Panc1 (cell line): Measurements from ENCODE around the gene ZFPL1.

Source experiments
- POLR2AphosphoS5 ChIP-seq: IDR thresholded peaks from 2 replicates; pipeline ENCODE4 v1.6.1; 2012; ENCODE audit warnings: mild to moderate bottlenecking, low read depth, low read length, moderate library complexity
- SIN3A ChIP-seq: IDR thresholded peaks from 2 replicates; pipeline ENCODE4 v1.6.1; 2012; ENCODE audit warnings: low read depth, mild to moderate bottlenecking, low read length, moderate library complexity, borderline replicate concordance; ENCODE audit not compliant: insufficient read depth
- TCF7L2 ChIP-seq: IDR thresholded peaks from 2 replicates; pipeline ENCODE4 v1.6.1; 2011; ENCODE audit warnings: mild to moderate bottlenecking, low read depth, low read length, inconsistent platforms
- TF ChIP-seq, protein P1 (sequence below): fragments of 450-650 bp; IDR thresholded peaks from 2 replicates; pipeline ENCODE4 v1.5.1; 2017; ENCODE audit warnings: mild to moderate bottlenecking

DNA sequence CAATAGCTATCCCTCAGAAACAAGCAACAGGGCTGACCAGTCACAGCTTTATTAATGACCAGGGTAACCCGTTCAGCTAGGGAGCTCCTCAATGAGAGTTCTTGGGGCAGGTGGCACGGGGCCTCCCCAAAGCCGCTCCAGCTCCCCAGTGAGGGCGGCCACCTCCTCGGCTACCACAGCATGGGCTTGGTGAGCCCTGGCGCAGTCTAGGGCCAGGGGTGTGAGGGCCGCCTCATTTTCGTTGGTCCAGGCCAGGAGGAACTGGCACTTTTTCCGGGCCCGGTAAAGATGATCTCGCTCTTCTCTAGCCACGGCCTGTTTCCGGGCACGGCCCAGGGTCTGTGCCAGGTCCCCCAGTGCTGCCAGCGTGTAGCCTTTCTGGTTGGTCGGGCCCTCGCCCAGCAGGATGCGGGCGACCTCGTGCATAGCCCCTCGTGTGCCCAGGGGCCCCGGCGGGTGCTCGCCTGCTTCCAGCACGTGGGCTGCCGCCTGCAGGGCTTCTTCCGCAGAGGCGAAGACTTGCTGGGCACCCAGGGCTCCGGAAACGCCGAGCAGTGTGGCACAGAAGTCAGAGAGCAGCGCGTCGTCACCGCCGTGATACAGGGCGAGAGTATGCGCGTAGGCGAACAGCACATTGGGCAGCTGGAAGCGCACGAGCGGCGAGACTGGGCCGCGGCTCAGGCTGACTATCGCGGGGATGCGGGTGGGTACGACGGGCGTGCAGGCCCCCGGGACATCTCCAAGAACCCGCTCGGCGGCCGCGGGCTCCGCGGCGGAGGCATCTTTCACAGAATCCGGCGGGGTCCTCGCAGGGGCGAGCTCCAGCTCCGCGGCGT, 32.6 kb downstream of the ZFPL1 start:
- no peak for TF ChIP-seq TCF7L2
- TF ChIP-seq, protein P1, sequence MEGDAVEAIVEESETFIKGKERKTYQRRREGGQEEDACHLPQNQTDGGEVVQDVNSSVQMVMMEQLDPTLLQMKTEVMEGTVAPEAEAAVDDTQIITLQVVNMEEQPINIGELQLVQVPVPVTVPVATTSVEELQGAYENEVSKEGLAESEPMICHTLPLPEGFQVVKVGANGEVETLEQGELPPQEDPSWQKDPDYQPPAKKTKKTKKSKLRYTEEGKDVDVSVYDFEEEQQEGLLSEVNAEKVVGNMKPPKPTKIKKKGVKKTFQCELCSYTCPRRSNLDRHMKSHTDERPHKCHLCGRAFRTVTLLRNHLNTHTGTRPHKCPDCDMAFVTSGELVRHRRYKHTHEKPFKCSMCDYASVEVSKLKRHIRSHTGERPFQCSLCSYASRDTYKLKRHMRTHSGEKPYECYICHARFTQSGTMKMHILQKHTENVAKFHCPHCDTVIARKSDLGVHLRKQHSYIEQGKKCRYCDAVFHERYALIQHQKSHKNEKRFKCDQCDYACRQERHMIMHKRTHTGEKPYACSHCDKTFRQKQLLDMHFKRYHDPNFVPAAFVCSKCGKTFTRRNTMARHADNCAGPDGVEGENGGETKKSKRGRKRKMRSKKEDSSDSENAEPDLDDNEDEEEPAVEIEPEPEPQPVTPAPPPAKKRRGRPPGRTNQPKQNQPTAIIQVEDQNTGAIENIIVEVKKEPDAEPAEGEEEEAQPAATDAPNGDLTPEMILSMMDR, result no peak
- no peak; the same call in 1 of the 2 replicates for TF ChIP-seq POLR2AphosphoS5
- TF ChIP-seq SIN3A, result no peak
